ENCODE measurements around the gene USP22.

The USP22 gene

GRCh38 chr17:21019976-21020586 is 22.7 kb downstream of the USP22 start:
- peak; percentile 41 for DNase-seq

- DNase-seq = no peak
These were observed 23.9 kb downstream of the USP22 start for GRCh38 chr17:21018894-21019293.

GRCh38 chr17:21017861-21018260 is 24.9 kb downstream of the USP22 start:
- DNase-seq = no peak

- DNase-seq = no peak
These were observed 25.6 kb downstream of the USP22 start for GRCh38 chr17:21017256-21017655.

GRCh38 chr17:21016826-21017225 is 26.0 kb downstream of the USP22 start:
- no peak for DNase-seq

- no peak for DNase-seq
These were observed 27.2 kb downstream of the USP22 start for GRCh38 chr17:21015564-21015963.

GRCh38 chr17:21014498-21014897 is 28.3 kb downstream of the USP22 start:
- no peak for DNase-seq

GRCh38 chr17:21013983-21014382 is 28.8 kb downstream of the USP22 start:
- no peak for DNase-seq

GRCh38 chr17:21012736-21013135 is 30.1 kb downstream of the USP22 start:
- DNase-seq = no peak

- DNase-seq = no peak
These were observed 31.9 kb downstream of the USP22 start for GRCh38 chr17:21010705-21011596.

- no peak for DNase-seq
These were observed 33.7 kb downstream of the USP22 start for GRCh38 chr17:21008992-21009671.

- no peak for DNase-seq
These were observed 34.5 kb downstream of the USP22 start for GRCh38 chr17:21008160-21008915.

GRCh38 chr17:21007646-21008045 is 35.2 kb downstream of the USP22 start:
- DNase-seq = no peak

GRCh38 chr17:21005803-21006202 is 37.0 kb downstream of the USP22 start:
- no peak for DNase-seq

- DNase-seq = no peak
These were observed 37.4 kb downstream of the USP22 start for GRCh38 chr17:21005367-21005766.

- DNase-seq = no peak
These were observed 38.5 kb downstream of the USP22 start for GRCh38 chr17:21004016-21004930.

- DNase-seq = no peak
These were observed 39.7 kb downstream of the USP22 start for GRCh38 chr17:21003007-21003621.

- no peak for DNase-seq
These were observed 40.4 kb downstream of the USP22 start for GRCh38 chr17:21002309-21003006.

- no peak for DNase-seq
These were observed 41.0 kb downstream of the USP22 start for GRCh38 chr17:21001813-21002221.

GRCh38 chr17:21001111-21001812 is 41.5 kb downstream of the USP22 start:
- peak; percentile 21 for DNase-seq

Data from CD4-positive, alpha-beta T cell treated with Interleukin-4 for 4 hours (primary cell).